ENCODE results near the gene NIPSNAP3A.

GRCh38 chr9:104800068-104800785 lies 52.7 kb downstream of the NIPSNAP3A start:
- TF ChIP-seq CTCF (IDR thresholded peaks at IDR 0.05): no peak
- TF ChIP-seq HMGXB4 (CRISPR knock-in tag; IDR thresholded peaks at IDR 0.05; ENCODE audit: borderline replicate concordance): no peak
- TF ChIP-seq CEBPB (IDR thresholded peaks at IDR 0.05): no peak
- no peak for TF ChIP-seq CBX8 (IDR thresholded peaks at IDR 0.05)
- TF ChIP-seq KDM1A (IDR thresholded peaks at IDR 0.05; ENCODE audit: low read depth): no peak

Measured in A549 (cell line).